Neutrophil (primary cell): ENCODE results near the gene EXD1.
"Not testable (repeated sequence)": the region's sequence is repeated elsewhere in the genome, so short reads cannot be mapped to it uniquely, and the experiment has no call there.

Experiments used
- H3K27ac ChIP-seq: fragments of 200-600 bp; sonication (generic); 2 replicates; pipeline ENCODE4 v1.5.1; 2016; ENCODE audit warnings: mild to moderate bottlenecking, moderate library complexity
- H3K27me3 ChIP-seq: fragments of 200-600 bp; sonication (generic); 2 replicates; pipeline ENCODE4 v1.6.0; 2016; ENCODE audit warnings: mild to moderate bottlenecking
- H3K36me3 ChIP-seq: fragments of 200-600 bp; sonication (generic); 2 replicates; pipeline ENCODE4 v1.5.1; 2017
- H3K4me1 ChIP-seq, 2 experiments: fragments of 200-600 bp in 1 of 2; sonication (generic) in 1 of 2; 1 replicate in 1 of 2; 2 replicates in 1 of 2; pipeline versions ENCODE4 v1.5.1 to v1.6.1; 2013 to 2016; ENCODE audit warnings: low read depth in 1 of 2, low read length in 1 of 2, mild to moderate bottlenecking in 1 of 2, moderate library complexity in 1 of 2; ENCODE audit not compliant: control insufficient read depth in 1 of 2, insufficient read depth in 1 of 2
- H3K4me3 ChIP-seq, 2 experiments: fragments of 200-600 bp in 1 of 2; sonication (generic) in 1 of 2; 1 replicate in 1 of 2; 2 replicates in 1 of 2; pipeline ENCODE4 v1.5.1; 2013 to 2016; ENCODE audit warnings: low read depth in 1 of 2, low read length in 1 of 2, mild to moderate bottlenecking in 1 of 2, moderate library complexity in 1 of 2
- H3K9me3 ChIP-seq: fragments of 200-600 bp; sonication (generic); 2 replicates; pipeline ENCODE4 v1.5.1; 2016
- TF ChIP-seq, protein P1 (sequence below): fragments of 200-600 bp; sonication (generic); IDR thresholded peaks from 2 replicates; pipeline ENCODE4 v1.5.1; 2016; ENCODE audit warnings: antibody characterized with exemption

The EXD1 gene

DNA sequence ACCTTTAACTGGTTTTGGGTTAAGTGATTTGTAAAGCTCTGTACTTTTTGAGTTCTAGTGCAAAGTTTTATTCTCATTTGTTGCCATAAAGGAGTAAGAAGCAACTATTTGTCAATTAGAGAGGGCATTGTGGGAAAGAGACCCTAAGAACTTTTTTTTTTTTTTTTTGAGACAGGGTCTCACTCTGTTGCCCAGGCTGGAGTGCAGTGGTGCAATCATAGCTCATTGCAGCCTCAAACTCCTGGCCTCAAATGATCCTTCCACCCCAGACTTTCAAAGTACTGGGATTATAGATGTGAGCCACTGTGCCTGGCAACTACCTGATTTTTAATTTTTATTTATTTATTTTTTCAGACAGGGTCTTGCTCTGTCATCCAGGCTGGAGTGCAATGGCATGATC lies 5.4 kb upstream of the EXD1 start:
- Histone ChIP-seq H3K36me3 (peaks cover 1% of the 10 kb centered on the region), H3K4me1 (peaks cover 25 to 33% of the 10 kb centered on the region in 2 experiments), H3K9me3 (no peaks in the 10 kb centered on the region), H3K27ac (no peak overlapping the region), H3K4me3 (no peak overlapping the region), H3K27me3 (no peaks in the 10 kb centered on the region)
- TF ChIP-seq, protein P1, sequence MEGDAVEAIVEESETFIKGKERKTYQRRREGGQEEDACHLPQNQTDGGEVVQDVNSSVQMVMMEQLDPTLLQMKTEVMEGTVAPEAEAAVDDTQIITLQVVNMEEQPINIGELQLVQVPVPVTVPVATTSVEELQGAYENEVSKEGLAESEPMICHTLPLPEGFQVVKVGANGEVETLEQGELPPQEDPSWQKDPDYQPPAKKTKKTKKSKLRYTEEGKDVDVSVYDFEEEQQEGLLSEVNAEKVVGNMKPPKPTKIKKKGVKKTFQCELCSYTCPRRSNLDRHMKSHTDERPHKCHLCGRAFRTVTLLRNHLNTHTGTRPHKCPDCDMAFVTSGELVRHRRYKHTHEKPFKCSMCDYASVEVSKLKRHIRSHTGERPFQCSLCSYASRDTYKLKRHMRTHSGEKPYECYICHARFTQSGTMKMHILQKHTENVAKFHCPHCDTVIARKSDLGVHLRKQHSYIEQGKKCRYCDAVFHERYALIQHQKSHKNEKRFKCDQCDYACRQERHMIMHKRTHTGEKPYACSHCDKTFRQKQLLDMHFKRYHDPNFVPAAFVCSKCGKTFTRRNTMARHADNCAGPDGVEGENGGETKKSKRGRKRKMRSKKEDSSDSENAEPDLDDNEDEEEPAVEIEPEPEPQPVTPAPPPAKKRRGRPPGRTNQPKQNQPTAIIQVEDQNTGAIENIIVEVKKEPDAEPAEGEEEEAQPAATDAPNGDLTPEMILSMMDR = no peak

DNA sequence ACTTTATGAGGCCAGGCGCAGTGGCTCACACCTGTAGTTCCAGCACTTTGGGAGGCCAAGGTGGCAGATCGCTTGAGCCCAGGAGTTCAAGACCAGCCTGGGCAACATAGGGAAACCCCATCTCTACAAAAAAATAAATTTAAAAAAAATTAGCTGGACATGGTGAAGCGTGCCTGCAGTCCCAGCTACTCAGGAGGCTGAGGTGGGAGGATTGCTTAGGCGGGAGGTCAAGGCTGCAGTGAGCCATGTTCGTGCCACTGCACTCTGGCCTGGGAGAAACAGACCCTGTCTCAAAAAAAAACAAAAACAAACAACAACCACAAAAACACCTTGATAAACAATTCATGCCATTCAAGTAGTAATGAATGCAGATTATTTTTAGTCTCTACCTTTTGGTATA lies 4.7 kb upstream of the EXD1 start:
- peaks cover 31 to 38% of the 10 kb centered on the region in 2 experiments for H3K4me1 ChIP-seq
- H3K9me3 ChIP-seq, H3K27me3 ChIP-seq, H3K27ac ChIP-seq, H3K36me3 ChIP-seq, H3K4me3 ChIP-seq: not testable (repeated sequence)

DNA sequence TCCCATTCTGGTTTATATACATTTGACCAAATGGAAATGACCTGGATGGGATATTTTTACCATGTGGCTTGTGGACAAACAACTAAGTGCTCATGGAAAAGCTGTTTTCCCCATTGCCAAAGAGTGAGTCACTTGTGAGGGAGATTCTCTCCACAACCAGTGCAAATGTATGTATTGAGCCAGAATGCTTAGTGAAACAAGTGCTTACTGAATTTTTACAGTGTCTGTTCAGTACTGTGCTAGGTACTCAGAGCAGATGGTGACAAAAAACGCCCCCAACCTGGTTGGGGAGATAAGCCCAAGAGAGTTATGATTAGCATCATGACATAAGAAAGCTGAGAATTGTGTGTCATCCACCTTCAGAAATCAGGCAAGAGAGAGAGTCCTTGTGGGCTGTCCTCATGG lies 2.8 kb upstream of the EXD1 start:
- no peaks in the 10 kb centered on the region for H3K9me3 ChIP-seq
- H3K36me3 ChIP-seq = no peaks in the 10 kb centered on the region
- no peaks in the 10 kb centered on the region for H3K27me3 ChIP-seq
- H3K4me1 ChIP-seq = peaks cover 33 to 40% of the 10 kb centered on the region in 2 experiments
- no peak overlapping the region for H3K4me3 ChIP-seq
- TF ChIP-seq, protein P1 = no peak
- H3K27ac ChIP-seq = no peak overlapping the region

DNA sequence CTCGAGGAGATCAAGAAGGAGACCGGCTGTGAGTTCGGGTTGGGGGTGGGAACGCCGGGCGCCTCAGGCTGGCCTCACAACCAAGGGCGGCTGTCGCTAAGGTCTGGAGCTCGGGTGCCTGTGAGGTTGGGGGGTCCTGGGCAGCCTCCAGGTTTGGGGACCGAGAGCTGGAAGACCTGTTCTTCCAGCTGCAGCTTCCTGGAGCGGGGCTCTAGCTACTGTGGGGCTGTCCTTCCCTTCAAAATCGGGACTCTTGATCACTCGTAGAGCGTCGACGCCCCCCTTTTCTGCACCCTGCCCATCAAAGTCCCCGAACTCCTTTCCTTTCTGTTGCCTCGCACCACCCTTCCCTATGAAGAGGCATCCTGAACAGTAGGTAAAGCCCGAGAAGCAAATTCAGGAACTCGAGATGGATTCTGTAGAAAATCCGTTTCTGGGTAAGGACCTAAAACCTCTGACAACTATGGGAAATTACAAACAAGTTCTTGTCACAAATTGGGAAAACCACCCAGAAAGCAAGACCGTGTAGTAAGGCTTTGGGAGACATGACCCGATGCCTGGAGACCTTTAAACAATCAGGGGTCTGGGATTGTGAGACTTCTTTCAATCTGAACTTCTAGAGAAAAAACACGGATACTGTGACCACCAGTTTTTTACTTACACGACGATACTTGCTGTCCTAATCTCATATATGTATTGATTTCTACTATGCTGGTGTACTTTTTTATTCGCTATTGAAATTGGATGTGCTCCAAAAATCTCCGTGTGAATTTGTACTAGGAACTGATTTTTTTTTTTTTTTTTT lies 1.1 kb upstream of the EXD1 start:
- Histone ChIP-seq H3K4me3 (peak overlapping the region; percentile 85 to 94), H3K36me3 (no peaks in the 10 kb centered on the region), H3K9me3 (no peaks in the 10 kb centered on the region), H3K27ac (peak overlapping the region; percentile 90), H3K4me1 (peaks cover 27 to 28% of the 10 kb centered on the region in 2 experiments), H3K27me3 (no peaks in the 10 kb centered on the region)
- TF ChIP-seq, protein P1 = no peak

DNA sequence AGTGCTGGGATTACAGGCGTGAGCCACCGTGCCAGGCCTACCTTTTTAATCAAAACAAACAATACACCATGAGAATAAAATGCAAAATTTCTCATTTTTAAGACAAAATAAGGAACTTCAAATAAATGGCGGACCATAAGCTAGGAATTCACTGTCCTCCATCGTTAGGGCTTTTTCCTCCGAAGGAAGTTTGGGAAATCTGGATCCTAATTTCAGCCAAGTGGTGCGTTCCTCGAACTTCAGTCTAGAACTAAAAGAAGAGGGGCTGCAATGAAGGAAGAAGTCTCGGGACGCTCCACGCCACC lies 260 bp downstream of the EXD1 start:
- TF ChIP-seq, protein P1 = no peak
- no peaks in the 10 kb centered on the region for H3K36me3 ChIP-seq
- no peaks in the 10 kb centered on the region for H3K27me3 ChIP-seq
- peak overlapping the region; percentile 90 for H3K27ac ChIP-seq
- no peaks in the 10 kb centered on the region for H3K9me3 ChIP-seq
- peaks cover 27 to 28% of the 10 kb centered on the region in 2 experiments for H3K4me1 ChIP-seq
- peak overlapping the region; percentile 85 to 94 for H3K4me3 ChIP-seq

DNA sequence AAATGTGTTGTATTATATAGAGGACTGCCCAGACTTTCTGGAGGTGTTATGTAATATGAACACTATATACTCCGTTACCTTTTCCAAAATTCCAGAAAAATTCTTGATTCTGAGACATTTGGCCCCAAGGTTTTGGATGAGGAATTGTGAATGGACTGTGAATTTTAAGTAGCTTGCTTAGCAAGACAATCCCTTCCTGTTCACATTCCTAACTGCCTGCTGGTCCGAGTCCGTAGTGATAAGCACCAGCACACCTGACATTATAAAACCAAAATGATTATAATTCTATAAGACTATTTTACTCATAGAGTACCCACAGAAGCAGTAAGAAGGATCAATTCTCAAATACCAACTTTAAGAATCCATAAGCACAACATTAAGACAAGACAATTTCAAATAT lies 11.2 kb downstream of the EXD1 start:
- H3K27ac ChIP-seq = no peak overlapping the region
- H3K27me3 ChIP-seq = no peaks in the 10 kb centered on the region
- peaks cover 13 to 15% of the 10 kb centered on the region in 2 experiments for H3K4me1 ChIP-seq
- no peaks in the 10 kb centered on the region for H3K36me3 ChIP-seq
- H3K9me3 ChIP-seq = no peaks in the 10 kb centered on the region
- TF ChIP-seq, protein P1 = no peak
- no peak overlapping the region for H3K4me3 ChIP-seq
